ENCODE measurements around the gene KRIT1. TPM values are rescaled to one million over a fixed set of nuclear protein-coding genes. Genes with fewer than 3 reads are reported as not detected.

The KRIT1 gene
- total RNA-seq, 1 donor = 44.9 TPM

DNA sequence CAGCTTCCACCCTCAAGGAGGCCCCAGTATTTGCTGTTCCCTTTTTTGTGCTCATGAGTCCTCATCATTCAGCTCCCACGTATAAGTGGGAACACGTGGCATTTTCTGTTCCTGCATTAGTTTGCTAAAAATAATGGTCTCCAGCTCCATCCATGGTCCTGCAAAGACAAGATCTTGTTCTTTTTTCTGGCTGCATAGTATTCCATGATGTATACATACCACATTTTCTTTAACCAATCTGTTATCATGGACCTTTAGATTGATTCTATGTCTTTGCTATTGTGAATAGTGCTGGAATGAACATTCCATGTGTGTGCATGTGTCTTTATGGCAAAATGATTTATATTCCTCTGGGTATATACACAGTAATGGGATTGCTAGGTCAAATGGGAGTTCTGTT, 17.0 kb downstream of the KRIT1 start:
- DNase-seq (ENCODE audit: low read depth) = no peak
- TF ChIP-seq, protein P1, sequence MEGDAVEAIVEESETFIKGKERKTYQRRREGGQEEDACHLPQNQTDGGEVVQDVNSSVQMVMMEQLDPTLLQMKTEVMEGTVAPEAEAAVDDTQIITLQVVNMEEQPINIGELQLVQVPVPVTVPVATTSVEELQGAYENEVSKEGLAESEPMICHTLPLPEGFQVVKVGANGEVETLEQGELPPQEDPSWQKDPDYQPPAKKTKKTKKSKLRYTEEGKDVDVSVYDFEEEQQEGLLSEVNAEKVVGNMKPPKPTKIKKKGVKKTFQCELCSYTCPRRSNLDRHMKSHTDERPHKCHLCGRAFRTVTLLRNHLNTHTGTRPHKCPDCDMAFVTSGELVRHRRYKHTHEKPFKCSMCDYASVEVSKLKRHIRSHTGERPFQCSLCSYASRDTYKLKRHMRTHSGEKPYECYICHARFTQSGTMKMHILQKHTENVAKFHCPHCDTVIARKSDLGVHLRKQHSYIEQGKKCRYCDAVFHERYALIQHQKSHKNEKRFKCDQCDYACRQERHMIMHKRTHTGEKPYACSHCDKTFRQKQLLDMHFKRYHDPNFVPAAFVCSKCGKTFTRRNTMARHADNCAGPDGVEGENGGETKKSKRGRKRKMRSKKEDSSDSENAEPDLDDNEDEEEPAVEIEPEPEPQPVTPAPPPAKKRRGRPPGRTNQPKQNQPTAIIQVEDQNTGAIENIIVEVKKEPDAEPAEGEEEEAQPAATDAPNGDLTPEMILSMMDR (IDR thresholded peaks at IDR 0.05; ENCODE audit: insufficient read depth, low read depth, low read length) = no peak
- no peak overlapping the region for H3K4me3 ChIP-seq (ENCODE audit: low read depth, low read length)

DNA sequence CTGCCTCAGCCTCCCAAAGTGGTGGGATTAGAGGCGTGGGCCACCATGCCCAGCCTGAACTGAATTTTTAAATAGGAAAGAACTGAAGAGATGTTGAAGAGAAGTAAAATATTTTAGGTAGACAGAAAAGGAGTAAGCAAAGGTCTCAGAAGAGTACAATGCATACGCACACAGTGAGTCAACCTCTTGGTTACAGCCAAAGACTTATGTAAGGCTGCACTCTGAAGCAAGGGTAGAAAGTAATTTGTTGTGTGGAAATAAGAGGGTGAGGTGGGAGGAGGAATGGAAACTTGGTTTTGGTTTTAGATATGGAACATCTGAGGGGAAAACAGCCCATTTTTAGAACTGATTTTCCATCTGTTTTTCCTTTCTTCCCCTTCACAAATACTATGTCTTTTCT, 17.6 kb downstream of the KRIT1 start:
- TF ChIP-seq, protein P1 (IDR thresholded peaks at IDR 0.05; ENCODE audit: insufficient read depth, low read depth, low read length) = no peak
- no peak overlapping the region for H3K4me3 ChIP-seq (ENCODE audit: low read depth, low read length)
- peak; percentile 5 for DNase-seq (ENCODE audit: low read depth)

DNA sequence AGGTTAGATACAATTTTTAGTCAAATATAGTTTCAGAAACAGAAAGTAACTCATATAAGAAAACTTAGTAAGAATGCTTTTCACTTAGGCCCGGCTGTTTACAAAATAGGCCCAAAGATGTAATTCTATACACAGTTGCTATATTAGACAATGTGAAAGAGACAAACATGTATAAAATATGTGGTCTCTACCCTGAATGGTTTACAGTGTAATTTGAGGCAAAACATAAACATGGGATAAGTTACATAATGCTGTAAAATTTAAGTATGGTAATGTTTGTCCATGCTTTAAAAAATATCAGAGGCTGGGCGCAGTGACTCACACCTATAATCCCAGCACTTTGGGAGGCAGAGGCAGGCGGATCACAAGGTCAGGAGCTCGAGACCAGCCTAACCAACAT, 18.7 kb downstream of the KRIT1 start:
- H3K4me3 ChIP-seq (ENCODE audit: low read depth, low read length) = no peak overlapping the region
- DNase-seq (ENCODE audit: low read depth) = peak; percentile 76
- TF ChIP-seq, protein P1 (IDR thresholded peaks at IDR 0.05; ENCODE audit: insufficient read depth, low read depth, low read length) = no peak

DNA sequence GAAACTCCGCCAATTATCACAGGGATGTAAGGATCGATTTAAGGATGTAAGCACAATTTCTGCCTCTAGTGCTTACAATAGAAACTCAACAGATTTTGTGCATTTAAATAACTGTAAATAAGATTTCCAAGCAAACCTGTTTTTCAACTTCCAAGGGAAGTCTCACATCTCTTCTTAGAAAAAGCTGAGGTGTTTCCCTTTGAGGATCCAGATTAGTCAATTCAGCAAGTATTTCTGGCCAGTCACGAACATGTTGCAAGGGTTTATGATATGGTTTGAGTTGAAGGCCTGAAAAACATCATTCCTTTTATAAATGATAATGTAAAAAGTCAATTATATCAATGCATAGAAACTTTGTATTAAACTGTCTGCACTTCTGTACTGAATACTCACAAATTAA, 23.9 kb downstream of the KRIT1 start:
- DNase-seq (ENCODE audit: low read depth) = no peak
- no peak overlapping the region for H3K4me3 ChIP-seq (ENCODE audit: low read depth, low read length)
- TF ChIP-seq, protein P1 (IDR thresholded peaks at IDR 0.05; ENCODE audit: insufficient read depth, low read depth, low read length) = no peak

DNA sequence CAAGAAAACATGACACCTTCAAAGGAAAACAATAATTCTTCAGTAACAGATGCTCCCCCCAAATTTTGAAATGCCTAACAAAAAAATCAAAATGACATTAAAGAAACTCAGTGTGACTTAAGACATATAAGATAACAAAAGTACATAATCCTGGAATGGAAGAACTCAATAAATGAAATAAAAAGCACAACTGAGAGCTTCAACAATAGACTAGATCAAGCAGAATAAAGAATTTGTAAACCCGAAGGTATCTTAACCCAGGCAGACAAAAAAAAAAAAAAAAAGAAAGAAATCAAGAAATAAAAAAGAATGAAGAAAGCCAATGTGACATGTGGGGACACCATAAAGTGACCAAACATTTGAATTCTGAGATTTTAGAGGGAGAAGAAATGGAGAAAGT, 39.0 kb downstream of the KRIT1 start:
- TF ChIP-seq, protein P1 (IDR thresholded peaks at IDR 0.05; ENCODE audit: insufficient read depth, low read depth, low read length) = no peak
- H3K4me3 ChIP-seq (ENCODE audit: low read depth, low read length) = no peak overlapping the region
- peak; percentile 3 for DNase-seq (ENCODE audit: low read depth)

DNA sequence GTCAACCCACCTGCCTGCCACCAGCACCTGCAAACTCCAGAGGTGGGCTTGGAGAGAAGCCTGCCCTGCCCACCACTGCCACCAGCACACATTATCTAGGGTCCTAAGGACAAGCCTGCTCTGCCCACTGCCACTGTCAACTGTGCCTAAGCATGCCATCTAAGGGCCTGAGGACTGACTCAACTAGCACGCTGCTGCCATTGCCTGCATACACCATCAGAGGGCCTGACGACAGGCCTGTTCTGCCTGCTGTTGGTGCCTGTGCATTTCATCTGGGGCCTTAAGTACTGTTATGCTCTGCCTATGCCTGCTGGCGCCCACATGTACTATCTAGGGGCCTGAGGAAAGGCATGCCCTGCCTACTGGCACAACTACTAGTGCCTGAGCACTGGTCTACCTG, 39.7 kb downstream of the KRIT1 start:
- TF ChIP-seq, protein P1 (IDR thresholded peaks at IDR 0.05; ENCODE audit: insufficient read depth, low read depth, low read length) = no peak
- no peak overlapping the region for H3K4me3 ChIP-seq (ENCODE audit: low read depth, low read length)
- no peak for DNase-seq (ENCODE audit: low read depth)

DNA sequence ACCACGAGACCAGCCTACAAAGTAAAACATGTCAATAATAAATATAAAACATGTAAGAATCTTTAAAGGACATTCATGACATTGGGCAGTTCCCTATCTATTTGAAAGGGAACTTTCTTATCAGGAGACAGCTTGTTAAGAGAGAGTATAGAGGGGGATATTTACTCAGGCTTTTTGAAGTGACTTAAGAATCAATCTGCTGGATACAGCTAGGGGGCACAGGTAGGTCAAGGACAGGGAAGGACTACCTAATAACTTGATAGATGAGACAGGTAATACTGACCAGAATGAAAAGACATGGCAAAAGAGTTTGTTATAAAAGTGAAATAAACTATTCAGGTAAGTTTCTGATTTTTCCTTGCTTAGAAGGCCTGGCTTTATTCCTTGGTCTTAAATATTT, 44.9 kb downstream of the KRIT1 start:
- TF ChIP-seq, protein P1 (IDR thresholded peaks at IDR 0.05; ENCODE audit: insufficient read depth, low read depth, low read length) = no peak
- H3K4me3 ChIP-seq (ENCODE audit: low read depth, low read length) = no peak overlapping the region
- DNase-seq (ENCODE audit: low read depth) = no peak

Data from fibroblast of villous mesenchyme (primary cell).